ENCODE results near the gene KCNK6.

KCNK6 gene

DNA sequence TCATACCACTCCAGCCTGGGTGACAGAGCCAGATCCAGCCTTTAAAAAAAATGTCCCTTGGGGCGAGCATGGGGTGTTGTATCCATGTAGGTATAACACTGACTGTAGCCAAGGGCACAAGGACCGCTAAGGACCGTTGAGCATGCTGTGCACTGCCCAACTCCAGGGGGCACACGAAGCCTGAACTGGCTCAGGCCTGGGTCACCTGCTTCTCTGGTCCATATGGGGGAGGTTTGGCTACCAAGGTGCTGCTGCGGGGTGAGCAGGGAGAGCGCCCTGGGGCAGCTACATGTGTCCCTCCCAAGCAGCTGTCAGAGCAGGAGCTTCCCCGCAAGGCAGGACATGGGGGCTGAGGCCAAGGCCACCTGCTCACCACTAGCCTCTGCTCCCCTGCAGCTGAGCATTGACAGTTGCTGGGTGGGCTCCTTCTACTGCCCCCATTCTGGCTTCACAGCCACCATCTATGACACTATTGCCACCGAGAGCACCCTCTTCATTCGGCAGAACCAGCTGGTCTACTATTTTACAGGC lies 32.3 kb downstream of the KCNK6 start:
- DNase-seq (ENCODE audit: low read depth): no peak
- H3K4me3 ChIP-seq (ENCODE audit: low read depth, low read length): no peak overlapping the region

DNA sequence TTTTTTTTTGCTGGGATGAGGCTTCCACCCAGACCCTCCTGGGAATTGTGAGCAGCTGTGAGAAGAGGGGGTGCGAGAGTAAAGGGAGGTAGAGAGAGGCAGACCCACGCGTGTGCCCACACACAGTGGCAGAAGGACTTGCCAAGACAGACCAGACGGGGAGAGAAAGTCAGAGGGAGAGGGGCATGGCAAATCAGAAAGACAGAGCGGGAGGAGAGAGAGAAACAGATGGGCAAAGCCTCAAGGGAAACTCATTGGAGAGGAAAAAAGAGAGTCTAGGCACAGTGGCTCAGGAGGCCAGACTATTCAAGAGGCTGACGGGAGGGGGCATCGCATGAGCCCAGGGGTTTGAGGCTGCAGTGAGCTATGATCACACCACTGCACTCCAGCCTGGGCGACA lies 33.0 kb downstream of the KCNK6 start:
- no peak for DNase-seq (ENCODE audit: low read depth)
- TF ChIP-seq, protein P1, sequence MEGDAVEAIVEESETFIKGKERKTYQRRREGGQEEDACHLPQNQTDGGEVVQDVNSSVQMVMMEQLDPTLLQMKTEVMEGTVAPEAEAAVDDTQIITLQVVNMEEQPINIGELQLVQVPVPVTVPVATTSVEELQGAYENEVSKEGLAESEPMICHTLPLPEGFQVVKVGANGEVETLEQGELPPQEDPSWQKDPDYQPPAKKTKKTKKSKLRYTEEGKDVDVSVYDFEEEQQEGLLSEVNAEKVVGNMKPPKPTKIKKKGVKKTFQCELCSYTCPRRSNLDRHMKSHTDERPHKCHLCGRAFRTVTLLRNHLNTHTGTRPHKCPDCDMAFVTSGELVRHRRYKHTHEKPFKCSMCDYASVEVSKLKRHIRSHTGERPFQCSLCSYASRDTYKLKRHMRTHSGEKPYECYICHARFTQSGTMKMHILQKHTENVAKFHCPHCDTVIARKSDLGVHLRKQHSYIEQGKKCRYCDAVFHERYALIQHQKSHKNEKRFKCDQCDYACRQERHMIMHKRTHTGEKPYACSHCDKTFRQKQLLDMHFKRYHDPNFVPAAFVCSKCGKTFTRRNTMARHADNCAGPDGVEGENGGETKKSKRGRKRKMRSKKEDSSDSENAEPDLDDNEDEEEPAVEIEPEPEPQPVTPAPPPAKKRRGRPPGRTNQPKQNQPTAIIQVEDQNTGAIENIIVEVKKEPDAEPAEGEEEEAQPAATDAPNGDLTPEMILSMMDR (IDR thresholded peaks at IDR 0.05; ENCODE audit: low read depth, low read length, missing control alignments): no peak
- H3K4me3 ChIP-seq (ENCODE audit: low read depth, low read length): no peak overlapping the region

More for the DNA sequence above, 32.3 kb downstream of the KCNK6 start:
- TF ChIP-seq, protein P1 (IDR thresholded peaks at IDR 0.05; ENCODE audit: low read depth, low read length, missing control alignments): no peak

- DNase-seq (ENCODE audit: low read depth): no peak
- no peak overlapping the region for H3K4me3 ChIP-seq (ENCODE audit: low read depth, low read length)
- TF ChIP-seq, protein P1 (IDR thresholded peaks at IDR 0.05; ENCODE audit: low read depth, low read length, missing control alignments): no peak
These were observed 36.4 kb downstream of the KCNK6 start for GRCh38 chr19:38355728-38356725.

- DNase-seq (ENCODE audit: low read depth): no peak
- TF ChIP-seq, protein P1 (IDR thresholded peaks at IDR 0.05; ENCODE audit: low read depth, low read length, missing control alignments): no peak
- H3K4me3 ChIP-seq (ENCODE audit: low read depth, low read length): no peak overlapping the region
These were observed 38.4 kb downstream of the KCNK6 start for GRCh38 chr19:38358071-38358470.

GRCh38 chr19:38359242-38360021 lies 39.8 kb downstream of the KCNK6 start:
- H3K4me3 ChIP-seq (ENCODE audit: low read depth, low read length): no peak overlapping the region
- TF ChIP-seq, protein P1 (IDR thresholded peaks at IDR 0.05; ENCODE audit: low read depth, low read length, missing control alignments): no peak
- no peak for DNase-seq (ENCODE audit: low read depth)

DNA sequence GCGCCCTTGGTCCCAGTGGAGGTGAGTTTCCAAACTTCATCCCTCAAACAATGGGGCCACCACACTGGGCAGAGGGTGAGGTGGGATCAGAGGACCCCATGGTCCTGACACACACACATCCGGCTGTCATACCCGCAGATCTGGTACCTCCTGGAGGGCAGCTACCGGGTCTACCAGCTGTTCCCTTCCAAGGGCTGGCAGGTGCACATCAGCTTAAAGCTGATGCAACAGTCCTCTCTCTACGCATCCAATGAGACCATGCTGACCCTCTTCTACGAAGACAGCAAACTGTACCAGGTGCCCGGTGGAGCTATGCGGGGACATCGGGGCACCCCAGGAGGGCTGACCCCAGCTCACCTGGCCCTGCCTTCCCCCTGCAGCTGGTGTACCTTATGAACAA lies 40.7 kb downstream of the KCNK6 start:
- TF ChIP-seq, protein P1 (IDR thresholded peaks at IDR 0.05; ENCODE audit: low read depth, low read length, missing control alignments): no peak
- DNase-seq (ENCODE audit: low read depth): no peak
- no peak overlapping the region for H3K4me3 ChIP-seq (ENCODE audit: low read depth, low read length)
